ENCODE measurements around the gene RHBDL1.
"Not testable (repeated sequence)": the region's sequence is repeated elsewhere in the genome, so short reads cannot be mapped to it uniquely, and the experiment has no call there.

Gene RHBDL1

GRCh38 chr16:684961-685696, 9.7 kb downstream of the RHBDL1 start:
- DNase-seq (ENCODE audit: low read depth, low spot score) = no peak

DNA sequence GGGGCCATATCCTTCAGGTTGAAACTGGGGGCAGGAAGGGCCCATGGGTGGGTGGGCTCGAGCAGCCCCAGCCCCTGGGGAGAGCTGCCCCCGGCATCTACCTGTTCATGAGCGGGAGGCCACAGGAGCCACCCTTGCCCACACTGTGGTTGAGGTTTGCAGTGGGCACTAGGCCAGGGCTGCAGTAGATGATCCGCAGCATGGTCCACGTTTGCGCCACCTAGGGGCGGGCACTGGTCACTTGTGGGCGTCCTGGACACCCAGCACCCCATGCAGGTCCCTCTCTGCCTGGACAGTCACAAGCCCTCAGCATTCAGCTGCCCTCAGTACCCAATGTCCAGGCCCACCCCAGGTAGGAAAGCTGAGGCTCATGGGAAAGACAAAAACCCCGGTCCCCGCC, 10.5 kb downstream of the RHBDL1 start:
- no peak for DNase-seq (ENCODE audit: low read depth, low spot score)

DNA sequence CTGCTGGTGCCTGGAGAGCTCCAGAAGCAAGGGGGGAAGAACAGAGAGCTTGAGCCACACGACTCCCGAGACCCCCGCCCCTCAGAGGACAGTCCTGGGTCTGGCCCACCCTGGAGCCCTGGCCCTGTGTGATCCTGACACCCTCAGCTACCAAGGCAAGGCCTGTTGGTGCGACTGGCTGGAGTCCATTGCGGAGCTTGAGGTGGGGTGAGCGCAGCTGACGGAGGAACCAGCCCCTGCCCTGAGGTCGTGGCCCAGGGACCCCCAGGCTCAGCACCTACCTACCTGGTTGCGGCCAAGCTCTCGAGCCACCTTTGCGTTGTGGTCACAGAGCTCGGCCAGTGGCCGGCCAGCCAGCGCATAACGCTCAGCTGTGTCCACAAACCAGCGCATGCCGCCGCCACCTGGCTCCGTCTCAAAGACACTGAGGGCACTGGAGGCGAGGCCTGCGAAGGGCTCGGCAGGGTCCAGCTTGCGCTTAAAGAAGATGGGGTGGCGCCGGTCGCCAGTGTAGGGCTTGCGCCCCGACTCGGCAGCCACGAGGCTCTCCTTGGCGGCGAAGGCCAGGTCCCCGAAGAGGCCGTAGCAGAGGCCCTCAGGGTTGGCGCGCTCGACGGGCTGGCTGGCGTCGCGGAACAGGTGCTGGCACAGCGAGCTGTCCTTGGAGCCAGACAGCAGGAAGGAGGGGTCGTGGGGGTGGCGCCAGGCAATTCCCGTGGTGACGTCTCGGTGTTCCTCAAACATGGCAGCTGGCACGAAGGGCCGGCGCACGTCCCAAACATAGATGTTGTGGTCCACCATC, 11.2 kb downstream of the RHBDL1 start:
- DNase-seq (ENCODE audit: low read depth, low spot score) = no peak

DNA sequence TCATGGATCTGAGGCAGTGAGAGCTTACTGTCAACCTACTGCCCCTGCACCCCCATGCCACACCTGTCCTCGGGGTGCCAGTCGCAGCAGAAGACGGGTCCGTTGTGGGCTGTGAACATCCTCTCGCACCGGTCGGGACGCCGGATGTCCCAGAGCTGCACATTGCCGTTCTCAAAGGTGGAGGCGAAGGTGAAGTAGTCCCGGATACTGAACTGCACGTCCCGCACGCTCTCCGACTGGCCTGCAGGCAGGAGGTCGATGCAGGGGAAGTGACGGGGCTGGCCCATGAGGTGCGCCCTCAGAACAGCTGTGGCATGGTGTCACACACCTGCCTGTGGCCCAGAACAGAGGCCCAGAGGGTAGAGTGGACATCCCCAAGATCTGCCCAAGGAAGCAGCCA, 12.0 kb downstream of the RHBDL1 start:
- no peak for DNase-seq (ENCODE audit: low read depth, low spot score)

DNA sequence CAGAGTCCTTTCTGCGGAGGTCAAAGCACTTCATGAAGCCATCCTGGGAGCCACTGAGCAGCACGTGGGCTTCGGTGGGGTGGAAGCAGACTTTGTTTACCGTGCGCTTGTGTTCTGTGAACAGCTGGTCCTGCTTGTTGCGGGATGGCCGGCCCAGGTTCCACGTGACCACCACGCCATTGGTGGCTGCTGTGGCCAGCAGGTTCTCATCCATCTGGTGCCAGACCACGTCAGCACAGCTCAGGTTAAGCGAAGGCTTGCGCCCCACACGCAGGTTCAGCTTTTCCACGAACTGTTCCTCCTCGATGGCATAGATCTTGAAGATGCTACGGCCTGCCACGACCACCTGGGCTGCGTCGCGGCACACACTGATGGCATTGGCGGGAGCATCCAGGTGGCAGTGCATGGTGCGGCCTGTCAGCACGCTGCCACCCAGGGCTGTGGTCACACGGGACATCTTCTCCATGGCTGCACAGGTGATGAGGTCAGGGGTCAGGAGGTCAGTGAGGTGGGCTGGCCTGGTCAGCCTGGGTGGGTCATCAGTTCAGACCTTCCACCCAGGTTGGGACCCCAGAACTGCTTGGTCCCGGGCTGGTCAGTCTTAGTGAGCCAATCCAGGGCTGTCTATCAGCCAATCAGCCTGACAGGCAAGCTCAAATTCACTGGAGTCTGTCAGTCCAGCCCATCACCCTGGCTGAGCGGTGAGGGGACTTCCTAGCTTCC, 13.9 kb downstream of the RHBDL1 start:
- no peak for DNase-seq (ENCODE audit: low read depth, low spot score)

DNA sequence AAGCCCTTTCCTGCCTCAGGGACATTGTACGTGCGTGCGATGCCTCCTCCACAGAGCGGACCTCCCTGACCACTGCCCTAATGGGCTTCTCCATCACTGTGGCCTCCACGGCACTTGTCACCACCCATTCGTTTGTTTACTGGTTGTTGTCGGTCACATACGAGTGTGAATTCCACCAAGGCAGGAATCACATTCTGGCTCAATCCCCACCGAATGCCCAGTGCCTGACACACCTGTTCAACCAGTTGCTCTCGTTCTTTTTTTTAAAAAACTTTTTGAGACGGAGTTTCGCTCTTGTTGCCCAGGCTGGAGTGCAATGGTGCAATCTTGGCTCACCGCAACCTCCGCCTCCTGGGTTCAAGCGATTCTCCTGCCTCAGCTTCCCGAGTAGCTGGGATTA, 15.8 kb downstream of the RHBDL1 start:
- not testable (repeated sequence) for DNase-seq (ENCODE audit: low read depth, low spot score)

- no peak for DNase-seq (ENCODE audit: low read depth, low spot score)
Measured at GRCh38 chr16:692356-693108, 17.1 kb downstream of the RHBDL1 start.

GRCh38 chr16:693364-693763, 17.9 kb downstream of the RHBDL1 start:
- no peak for DNase-seq (ENCODE audit: low read depth, low spot score)

- DNase-seq (ENCODE audit: low read depth, low spot score) = no peak
Measured at GRCh38 chr16:693766-694165, 18.3 kb downstream of the RHBDL1 start.

DNA sequence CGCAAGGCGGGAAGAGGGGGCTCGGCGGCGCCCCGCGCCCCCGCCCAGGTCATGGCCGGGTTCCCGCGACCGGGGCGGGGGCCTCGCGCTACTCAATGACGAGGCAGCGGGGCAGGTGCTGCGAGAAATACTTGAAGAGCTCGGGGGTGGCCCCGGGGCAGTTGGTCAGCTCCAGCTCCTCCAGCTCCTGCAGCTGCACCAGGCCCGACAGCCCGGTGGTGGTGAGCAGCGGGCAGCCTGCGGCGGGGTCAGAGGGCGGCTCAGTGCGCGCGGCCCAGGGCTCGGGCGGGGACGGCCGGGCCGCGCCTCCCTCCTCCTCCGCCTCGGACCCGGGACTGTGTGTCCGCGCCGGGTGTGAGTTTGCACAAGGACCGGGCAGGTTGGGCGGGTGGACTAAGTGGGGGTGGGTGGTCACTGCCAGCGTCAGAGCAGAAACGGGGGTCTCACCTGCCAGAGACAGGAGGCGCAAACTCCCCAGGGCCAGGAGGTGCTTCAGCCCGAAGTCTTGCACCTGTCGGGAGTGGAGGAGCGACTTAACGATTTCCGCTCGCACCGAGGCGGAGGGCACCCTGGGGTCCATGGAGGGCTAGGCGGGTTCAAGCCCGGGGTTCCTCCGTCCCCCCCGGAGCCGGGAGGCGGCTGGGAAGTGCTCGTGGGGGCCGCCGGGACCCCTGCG, 18.9 kb downstream of the RHBDL1 start:
- DNase-seq (ENCODE audit: low read depth, low spot score) = no peak

GRCh38 chr16:694863-695354, 19.4 kb downstream of the RHBDL1 start:
- no peak for DNase-seq (ENCODE audit: low read depth, low spot score)

DNA sequence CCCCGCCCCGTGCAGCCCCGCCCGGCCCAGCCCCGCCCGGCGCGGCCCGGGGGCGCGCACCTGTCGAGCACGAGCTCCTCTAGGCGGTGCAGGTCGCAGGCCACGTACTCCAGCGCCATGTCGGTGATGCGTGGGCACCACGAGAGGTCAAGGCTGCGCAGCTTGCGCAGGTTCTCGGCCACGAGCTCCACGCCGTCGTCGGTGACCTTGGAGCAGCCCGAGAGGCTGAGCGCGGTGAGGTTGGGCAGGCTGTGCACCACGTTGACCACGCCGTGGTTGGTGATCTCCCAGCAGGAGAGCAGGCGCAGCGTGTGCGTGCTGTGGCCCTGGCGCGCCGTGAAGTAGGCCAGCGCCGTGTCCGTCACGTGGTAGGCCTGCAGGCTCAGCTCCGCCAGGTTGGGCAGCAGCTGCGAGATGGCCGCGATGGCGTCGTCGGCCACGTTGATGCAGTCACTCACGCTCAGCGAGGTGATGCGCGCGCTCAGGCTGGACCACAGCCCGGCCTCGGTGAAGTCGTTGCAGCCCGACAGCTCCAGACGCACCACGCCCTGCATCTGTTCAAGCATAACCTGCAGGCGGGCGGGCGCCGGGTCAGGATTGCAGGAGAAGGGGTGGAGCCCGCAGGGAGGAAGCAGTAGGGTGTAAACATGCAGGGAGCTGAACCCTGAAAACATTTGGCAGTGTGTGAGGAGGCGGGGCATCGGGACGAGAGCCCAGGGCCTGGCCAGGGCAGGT, 20.1 kb downstream of the RHBDL1 start:
- no peak for DNase-seq (ENCODE audit: low read depth, low spot score)

- DNase-seq (ENCODE audit: low read depth, low spot score) = no peak
Measured at GRCh38 chr16:698911-699671, 23.6 kb downstream of the RHBDL1 start.

DNA sequence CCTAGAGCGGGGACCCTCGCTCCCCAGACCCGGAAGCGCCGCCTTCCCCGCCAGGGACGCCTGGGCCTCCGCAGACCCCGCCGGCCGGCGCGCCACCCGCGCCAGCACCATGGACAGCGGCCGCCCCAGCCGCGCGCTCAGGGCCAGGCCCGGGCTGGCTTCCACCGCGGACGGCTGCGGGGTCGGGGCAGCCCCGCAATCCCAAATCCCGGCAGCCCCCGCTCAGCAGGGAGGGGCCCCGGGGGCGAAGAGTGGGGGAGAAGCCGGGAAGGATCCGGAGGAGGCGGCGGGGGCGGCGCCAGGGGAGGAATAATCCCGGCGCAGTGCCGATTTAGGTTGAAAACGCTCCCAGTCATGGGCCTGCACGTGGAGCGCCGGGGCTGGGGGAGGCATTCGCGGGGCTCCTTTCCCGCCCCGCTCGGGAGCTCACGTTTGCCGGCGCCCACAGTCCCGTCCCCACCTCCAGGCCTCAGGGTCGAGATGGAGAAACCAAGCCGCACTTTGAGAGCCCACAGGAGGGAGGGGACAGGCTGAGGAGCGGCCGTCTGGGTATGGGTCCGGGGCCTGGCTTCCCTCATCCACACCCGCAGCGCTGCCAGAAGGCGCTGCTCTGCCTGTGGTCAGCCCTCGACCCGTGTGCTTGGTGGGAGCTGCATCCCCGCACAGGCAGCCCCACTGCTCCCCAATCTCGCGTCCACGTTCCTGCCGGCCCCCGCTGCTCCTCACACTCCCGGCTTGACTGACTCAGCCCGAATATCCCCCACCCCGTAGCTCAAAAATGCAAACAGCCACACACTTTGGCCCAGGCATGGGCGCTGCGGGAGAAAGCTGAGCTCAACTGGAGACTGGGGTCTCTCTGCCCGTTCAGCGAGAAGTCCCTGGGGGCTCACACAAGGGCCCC, 25.5 kb downstream of the RHBDL1 start:
- DNase-seq (ENCODE audit: low read depth, low spot score) = no peak

DNA sequence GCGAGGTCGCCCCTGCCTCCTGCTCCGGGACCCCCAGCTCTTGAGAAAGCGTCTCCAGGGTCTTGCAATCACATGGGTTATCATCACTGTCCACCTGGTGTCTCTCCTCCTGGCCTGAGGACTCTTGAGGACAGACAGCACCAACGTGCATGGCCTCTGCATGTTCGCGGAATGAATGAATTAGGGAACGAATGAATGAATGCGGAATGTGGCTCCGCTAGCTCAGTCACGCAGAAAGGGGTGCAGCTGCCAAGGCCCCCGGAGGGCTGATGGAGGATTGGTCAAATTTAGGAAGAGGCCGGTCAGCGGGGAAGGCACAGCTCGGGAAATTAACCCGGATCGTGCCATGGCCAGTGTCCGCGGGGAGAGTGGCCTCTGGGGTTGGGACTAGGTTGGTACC, 26.9 kb downstream of the RHBDL1 start:
- no peak for DNase-seq (ENCODE audit: low read depth, low spot score)

DNA sequence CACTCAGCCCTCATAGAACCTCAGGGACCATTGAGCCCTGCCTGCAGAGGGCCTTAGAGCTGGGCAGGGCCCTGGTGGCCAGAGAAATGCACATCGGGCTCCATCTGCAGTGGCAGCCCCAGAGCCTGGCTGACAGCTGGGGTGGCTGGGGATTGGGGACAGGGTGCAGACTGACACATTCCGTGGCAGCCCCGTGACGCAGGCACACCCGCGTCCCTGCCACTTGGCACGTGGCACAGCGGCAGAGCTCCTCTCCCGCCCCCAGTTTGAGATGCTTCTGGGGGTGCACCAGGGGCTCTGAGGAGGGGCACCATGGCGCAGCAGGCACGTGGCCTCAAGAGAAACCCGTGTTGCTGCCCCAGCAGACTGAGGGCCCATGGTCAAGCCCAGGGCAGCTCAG, 27.9 kb downstream of the RHBDL1 start:
- DNase-seq (ENCODE audit: low read depth, low spot score) = no peak

GRCh38 chr16:704047-704446, 28.6 kb downstream of the RHBDL1 start:
- no peak for DNase-seq (ENCODE audit: low read depth, low spot score)

GRCh38 chr16:704552-705380, 29.3 kb downstream of the RHBDL1 start:
- no peak for DNase-seq (ENCODE audit: low read depth, low spot score)
